ENCODE measurements around the gene POLR2F.

- TF ChIP-seq POLR2A (IDR thresholded peaks at IDR 0.05) = no peak
- no peak for TF ChIP-seq CTCF (IDR thresholded peaks at IDR 0.05)
Measured at GRCh38 chr22:37998543-37998942, 45.0 kb downstream of the POLR2F start.
